Upper lobe of left lung (tissue), 4 donors: ENCODE results near the gene ZBTB17.

ENCODE experiments used
- CTCF ChIP-seq, 6 experiments: fragments of 450-650 bp in 4 of 6; fragments of 200-600 bp in 2 of 6; sonication (generic) in 2 of 6; IDR thresholded peaks; one replicate each; pipeline ENCODE4 v1.5.1; 2016 to 2019; ENCODE audit warnings: antibody characterized with exemption in 6 of 6
- POLR2A ChIP-seq, 4 donors: fragments of 450-650 bp; IDR thresholded peaks; one replicate each; pipeline ENCODE4 v1.5.1; 2016 to 2017; ENCODE audit warnings: antibody characterized with exemption in 4 of 4, mild to moderate bottlenecking in 2 of 4
- POLR2AphosphoS5 ChIP-seq, 2 donors: sonication (generic); formaldehyde crosslinking; IDR thresholded peaks; one replicate each; pipeline ENCODE4 v1.5.1; 2017; ENCODE audit warnings: antibody characterized with exemption in 2 of 2

- TF ChIP-seq CTCF (IDR thresholded peaks at IDR 0.05), result no peak
- TF ChIP-seq POLR2A (IDR thresholded peaks at IDR 0.05), result no peak
- no peak for TF ChIP-seq POLR2AphosphoS5 (IDR thresholded peaks at IDR 0.05)
Measured at GRCh38 chr1:15943992-15944307, 32.0 kb downstream of the ZBTB17 start.
